CD14-positive monocyte (primary cell): ENCODE data around the gene DGUOK. TPM values are rescaled to one million over a fixed set of nuclear protein-coding genes. Genes with fewer than 3 reads are reported as not detected.

ENCODE experiments used
- DNase-seq, 3 donors: peaks; one replicate each; pipeline ENCODE4 v3.0.0-alpha.2; 2011 to 2022
- H2AFZ ChIP-seq: 2 replicates; pipeline ENCODE4 v1.6.0; 2012; ENCODE audit warnings: mild to moderate bottlenecking, low read depth, low read length, inconsistent platforms; ENCODE audit not compliant: insufficient read depth, poor library complexity, severe bottlenecking
- H3K27ac ChIP-seq, 2 donors: 1 replicate in 1 of 2; 2 replicates in 1 of 2; pipeline ENCODE4 v1.5.1; 2012 to 2013; ENCODE audit warnings: low read length in 2 of 2, control low read depth in 1 of 2, inconsistent platforms in 1 of 2, low read depth in 1 of 2, mild to moderate bottlenecking in 1 of 2
- H3K27me3 ChIP-seq, 2 donors: one replicate each; pipeline versions ENCODE4 v1.6.0 to v1.6.1; 2011 to 2013; ENCODE audit warnings: low read length in 2 of 2; ENCODE audit not compliant: control insufficient read depth in 2 of 2, insufficient read depth in 2 of 2
- H3K36me3 ChIP-seq, 2 donors: replicated peaks in 1 of 2; 1 replicate in 1 of 2; 2 replicates in 1 of 2; pipeline versions ENCODE4 v1.5.1 to v1.6.1; 2012 to 2013; ENCODE audit warnings: low read length in 2 of 2, control low read depth in 1 of 2, inconsistent platforms in 1 of 2, mild to moderate bottlenecking in 1 of 2; ENCODE audit not compliant: insufficient read depth in 2 of 2, control insufficient read depth in 1 of 2
- H3K4me1 ChIP-seq, 2 donors: 1 replicate in 1 of 2; 2 replicates in 1 of 2; pipeline versions ENCODE4 v1.5.1 to v1.6.1; 2012 to 2013; ENCODE audit warnings: low read length in 2 of 2, control low read depth in 1 of 2, inconsistent platforms in 1 of 2, mild to moderate bottlenecking in 1 of 2, moderate library complexity in 1 of 2; ENCODE audit not compliant: insufficient read depth in 2 of 2, control insufficient read depth in 1 of 2
- H3K4me2 ChIP-seq: replicated peaks from 2 replicates; pipeline ENCODE3; 2012; ENCODE audit warnings: low read length, moderate library complexity, mild to moderate bottlenecking; ENCODE audit not compliant: poor library complexity, severe bottlenecking; ENCODE audit errors: extremely low read depth
- H3K4me3 ChIP-seq, 3 experiments: fragments of 200-600 bp in 1 of 3; sonication (generic) in 1 of 3; replicated peaks in 1 of 3; 1 replicate in 2 of 3; 2 replicates in 1 of 3; pipeline ENCODE4 v1.5.1; 2011 to 2013; ENCODE audit warnings: low read length in 3 of 3, mild to moderate bottlenecking in 3 of 3, control low read depth in 2 of 3, low read depth in 2 of 3, inconsistent platforms in 1 of 3, moderate library complexity in 1 of 3
- H3K79me2 ChIP-seq: 2 replicates; pipeline ENCODE4 v1.6.0; 2012; ENCODE audit warnings: mild to moderate bottlenecking, control low read depth, inconsistent platforms, low read length, moderate library complexity; ENCODE audit not compliant: insufficient read depth
- H3K9ac ChIP-seq: 2 replicates; pipeline ENCODE4 v1.6.0; 2017; ENCODE audit warnings: low read length, mild to moderate bottlenecking; ENCODE audit not compliant: insufficient read depth, poor library complexity, severe bottlenecking
- H3K9me3 ChIP-seq, 2 donors: replicated peaks in 1 of 2; 1 replicate in 1 of 2; 2 replicates in 1 of 2; pipeline versions ENCODE4 v1.5.1 to v1.6.1; 2012 to 2013; ENCODE audit warnings: low read length in 2 of 2, control low read depth in 1 of 2; ENCODE audit not compliant: control insufficient read depth in 1 of 2, insufficient read depth in 1 of 2
- H4K20me1 ChIP-seq: 2 replicates; pipeline ENCODE4 v1.6.0; 2012; ENCODE audit warnings: mild to moderate bottlenecking, low read length, control low read depth, moderate library complexity; ENCODE audit not compliant: insufficient read depth
- H3K27ac Mint-ChIP-seq, 7 donors: one replicate each; pipeline ENCODE4 v1.8.0; 2020; ENCODE audit warnings: mild to moderate bottlenecking in 7 of 7, mixed read lengths in 7 of 7, moderate library complexity in 6 of 7, inconsistent platforms in 2 of 7
- H3K27me3 Mint-ChIP-seq, 3 donors: one replicate each; pipeline ENCODE4 v1.8.0; 2021 to 2022; ENCODE audit warnings: low read depth in 3 of 3, mild to moderate bottlenecking in 3 of 3, mixed read lengths in 3 of 3, moderate library complexity in 3 of 3, inconsistent platforms in 1 of 3
- H3K36me3 Mint-ChIP-seq, 2 donors: one replicate each; pipeline ENCODE4 v1.8.0; 2020; ENCODE audit warnings: mixed read lengths in 2 of 2, inconsistent platforms in 1 of 2, mild to moderate bottlenecking in 1 of 2
- H3K4me1 Mint-ChIP-seq: one replicate; pipeline ENCODE4 v1.8.0; 2020; ENCODE audit warnings: mild to moderate bottlenecking, mixed read lengths
- H3K4me3 Mint-ChIP-seq, 2 donors: one replicate each; pipeline ENCODE4 v1.8.0; 2020; ENCODE audit warnings: mild to moderate bottlenecking in 2 of 2, mixed read lengths in 2 of 2, moderate library complexity in 1 of 2
- H3K9me3 Mint-ChIP-seq, 7 donors: one replicate each; pipeline ENCODE4 v1.8.0; 2020 to 2022; ENCODE audit warnings: mixed read lengths in 7 of 7, mild to moderate bottlenecking in 6 of 7, moderate library complexity in 6 of 7, inconsistent platforms in 2 of 7
- WGBS: methylation state at CpG from one replicate; pipeline ENCODE4 v1.1.5; 2013; ENCODE audit warnings: missing lambda C conversion rate; ENCODE audit not compliant: insufficient coverage; 5-methylcytosine and 5-hydroxymethylcytosine counted together
- intact Hi-C, 2 donors: fragments of 100-400 bp; cut with micrococcal nuclease; formaldehyde crosslinking; loops; one replicate each; pipeline versions ENCODE4 v1.15.0 to v1.15.1; 2023
- polyA plus RNA-seq, 3 donors: library from polyadenylated mRNA; depleted of rRNA in 1 of 3; unstranded in 2 of 3; stranded (reverse) in 1 of 3; fragments of 300-500 nt in 2 of 3; fragments of >200 nt in 1 of 3; fragmentation: Illumina TruSeq in 2 of 3; gene quantifications; 1 replicate in 2 of 3; 2 replicates in 1 of 3; pipeline ENCODE4 v1.2.3, GENCODE V29; 2012 to 2021
- TF ChIP-seq, protein P1 (sequence below): fragments of 200-600 bp; IDR thresholded peaks from one replicate; pipeline ENCODE4 v1.8.0; 2022; ENCODE audit warnings: antibody characterized with exemption, mild to moderate bottlenecking

The DGUOK gene
- polyA plus RNA-seq, 3 donors: 62.9 to 129 (median 123) TPM

- Histone ChIP-seq H3K36me3 (peaks cover 20 to 23% of the 10 kb centered on the region in 2 donors), H3K4me3 (no peak overlapping the region), H3K27ac (no peak overlapping the region), H3K9ac (no peak overlapping the region), H2AFZ (no peak overlapping the region), H3K9me3 (no peaks in the 10 kb centered on the region), H3K4me1 (peaks cover 4 to 5% of the 10 kb centered on the region in 2 donors), H3K4me2 (no peak overlapping the region), H3K79me2 (no peaks in the 10 kb centered on the region), H3K27me3 (no peaks in the 10 kb centered on the region), H4K20me1 (no peaks in the 10 kb centered on the region)
- Mint-ChIP-seq H3K36me3 (peaks cover 27 to 28% of the 10 kb centered on the region in 2 donors), H3K9me3 (peaks cover 0 to 9% (median 3%) of the 10 kb centered on the region in 7 donors), H3K27me3 (no peaks in the 10 kb centered on the region), H3K4me3 (no peak overlapping the region), H3K4me1 (peaks cover 17% of the 10 kb centered on the region), H3K27ac (peak overlapping the region in 2 of 7 donors; percentile 0 to 16)
- TF ChIP-seq, protein P1, sequence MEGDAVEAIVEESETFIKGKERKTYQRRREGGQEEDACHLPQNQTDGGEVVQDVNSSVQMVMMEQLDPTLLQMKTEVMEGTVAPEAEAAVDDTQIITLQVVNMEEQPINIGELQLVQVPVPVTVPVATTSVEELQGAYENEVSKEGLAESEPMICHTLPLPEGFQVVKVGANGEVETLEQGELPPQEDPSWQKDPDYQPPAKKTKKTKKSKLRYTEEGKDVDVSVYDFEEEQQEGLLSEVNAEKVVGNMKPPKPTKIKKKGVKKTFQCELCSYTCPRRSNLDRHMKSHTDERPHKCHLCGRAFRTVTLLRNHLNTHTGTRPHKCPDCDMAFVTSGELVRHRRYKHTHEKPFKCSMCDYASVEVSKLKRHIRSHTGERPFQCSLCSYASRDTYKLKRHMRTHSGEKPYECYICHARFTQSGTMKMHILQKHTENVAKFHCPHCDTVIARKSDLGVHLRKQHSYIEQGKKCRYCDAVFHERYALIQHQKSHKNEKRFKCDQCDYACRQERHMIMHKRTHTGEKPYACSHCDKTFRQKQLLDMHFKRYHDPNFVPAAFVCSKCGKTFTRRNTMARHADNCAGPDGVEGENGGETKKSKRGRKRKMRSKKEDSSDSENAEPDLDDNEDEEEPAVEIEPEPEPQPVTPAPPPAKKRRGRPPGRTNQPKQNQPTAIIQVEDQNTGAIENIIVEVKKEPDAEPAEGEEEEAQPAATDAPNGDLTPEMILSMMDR: no peak
- 67% methylated on average over 3 of the region's 5 CpGs for WGBS
- intact Hi-C loops: no loop called here
- no peak for DNase-seq
Measured at GRCh38 chr2:73962798-73963197, 36.1 kb downstream of the DGUOK start.

DNA sequence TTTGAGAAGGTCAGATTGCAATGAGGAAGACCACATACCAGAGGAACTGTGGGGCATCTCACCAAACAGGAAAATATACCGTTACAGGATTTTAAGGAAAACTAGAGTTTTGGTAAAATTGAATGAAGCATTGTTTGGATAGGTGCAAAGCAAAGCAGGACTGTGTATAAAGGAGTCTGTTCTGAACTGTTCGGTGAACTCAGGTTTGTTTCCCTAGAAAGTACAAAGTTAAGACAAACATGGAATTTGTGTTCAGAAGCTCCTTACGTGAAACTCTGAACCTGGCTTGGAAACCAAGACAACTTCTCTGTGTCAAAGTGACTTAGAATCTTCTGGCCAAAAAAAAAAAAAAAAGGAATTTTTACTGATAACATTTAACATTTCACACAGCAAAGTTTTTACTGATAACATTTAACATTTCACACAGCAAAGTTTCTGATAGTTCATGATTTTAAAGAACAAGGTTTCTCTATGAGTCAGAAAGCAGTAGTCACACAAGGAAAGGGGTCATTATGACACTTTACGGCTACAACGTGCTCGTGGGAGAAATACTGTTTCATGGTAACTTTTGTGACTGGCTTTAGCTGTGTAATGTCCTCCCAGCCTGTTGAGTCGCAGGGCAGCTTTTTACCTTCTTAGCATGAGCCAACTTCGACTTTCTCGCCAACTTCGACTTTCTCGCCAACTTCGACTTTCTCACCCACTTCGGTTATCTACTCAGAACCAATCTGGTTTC, 36.9 kb downstream of the DGUOK start:
- H3K27me3 Mint-ChIP-seq: no peaks in the 10 kb centered on the region
- peaks cover 25% of the 10 kb centered on the region for H3K4me1 Mint-ChIP-seq
- Histone ChIP-seq H2AFZ (no peak overlapping the region), H3K27me3 (no peaks in the 10 kb centered on the region), H3K9ac (no peak overlapping the region), H3K4me1 (peaks cover 10 to 13% of the 10 kb centered on the region in 2 donors), H3K79me2 (no peaks in the 10 kb centered on the region), H3K4me2 (no peak overlapping the region), H3K9me3 (no peaks in the 10 kb centered on the region), H4K20me1 (no peaks in the 10 kb centered on the region), H3K4me3 (no peak overlapping the region), H3K36me3 (peaks cover 13 to 15% of the 10 kb centered on the region in 2 donors), H3K27ac (no peak overlapping the region)
- intact Hi-C loops: no loop called here
- H3K27ac Mint-ChIP-seq: peak overlapping the region in 3 of 7 donors; percentile 41 to 76 (median 68)
- DNase-seq: peak in 1 of 3 donors; percentile 48
- WGBS: 90% methylated on average over 12 of the region's 13 CpGs
- H3K4me3 Mint-ChIP-seq: no peak overlapping the region
- peaks cover 0 to 9% (median 3%) of the 10 kb centered on the region in 7 donors for H3K9me3 Mint-ChIP-seq
- TF ChIP-seq, protein P1: no peak
- H3K36me3 Mint-ChIP-seq: peaks cover 19 to 21% of the 10 kb centered on the region in 2 donors
